SU-DHL-6 (cell line): ENCODE results near the gene GSE1.

ENCODE experiments used
- H2AFZ ChIP-seq: fragments of 200-600 bp; sonication (generic); 2 replicates; pipeline ENCODE4 v1.6.1; 2014; ENCODE audit warnings: low read depth, mild to moderate bottlenecking, moderate library complexity, mixed read lengths, antibody characterized with exemption, low read length; ENCODE audit not compliant: severe bottlenecking
- H3F3A ChIP-seq: fragments of 200-600 bp; shearing (Covaris generic); 2 replicates; pipeline ENCODE4 v1.6.0; 2016; ENCODE audit warnings: antibody characterized with exemption, mild to moderate bottlenecking; ENCODE audit not compliant: insufficient read depth
- H3K27ac ChIP-seq: fragments of 200-600 bp; sonication (generic); 2 replicates; pipeline ENCODE4 v1.5.1; 2016; ENCODE audit warnings: low read depth, mild to moderate bottlenecking, low read length, moderate library complexity, mixed read lengths
- H3K27me3 ChIP-seq: fragments of 200-600 bp; sonication (generic), shearing (Covaris generic); 2 replicates; pipeline ENCODE4 v1.6.0; 2014; ENCODE audit warnings: mild to moderate bottlenecking, low read length
- H3K36me3 ChIP-seq: fragments of 200-600 bp; sonication (generic); 2 replicates; pipeline ENCODE4 v1.6.1; 2014; ENCODE audit warnings: mild to moderate bottlenecking, low read length, mixed read lengths
- H3K4me2 ChIP-seq: fragments of 300-600, 200-600 bp; shearing (Covaris generic), sonication (generic); 2 replicates; pipeline ENCODE4 v1.6.0; 2014; ENCODE audit warnings: low read length, low read depth, mild to moderate bottlenecking; ENCODE audit not compliant: poor library complexity, severe bottlenecking
- H3K4me3 ChIP-seq: fragments of 200-600 bp; sonication (generic); 2 replicates; pipeline ENCODE4 v1.5.1; 2014; ENCODE audit warnings: antibody characterized with exemption, low read length, mild to moderate bottlenecking, mixed read lengths; ENCODE audit not compliant: insufficient read depth, poor library complexity, severe bottlenecking
- H3K79me2 ChIP-seq: fragments of 200-600 bp; sonication (generic); 2 replicates; pipeline ENCODE4 v1.6.1; 2014; ENCODE audit warnings: mild to moderate bottlenecking, low read length, moderate library complexity; ENCODE audit not compliant: insufficient read depth
- H3K9ac ChIP-seq: fragments of 200-600 bp; sonication (generic); 2 replicates; pipeline ENCODE4 v1.7.0; 2014; ENCODE audit warnings: mild to moderate bottlenecking, low read length
- H3K9me2 ChIP-seq: fragments of 200-600 bp; sonication (generic); replicated peaks from 2 replicates; pipeline ENCODE4 v1.6.1; 2014; ENCODE audit warnings: low read length; ENCODE audit not compliant: insufficient read depth
- H3K9me3 ChIP-seq: fragments of 200-600 bp; sonication (generic); 2 replicates; pipeline ENCODE4 v1.6.1; 2014; ENCODE audit warnings: low read length, mixed read lengths; ENCODE audit not compliant: insufficient read depth
- H4K20me1 ChIP-seq: fragments of 200-600 bp; sonication (generic); 2 replicates; pipeline ENCODE4 v1.6.1; 2014; ENCODE audit warnings: low read depth, mild to moderate bottlenecking, antibody characterized with exemption, low read length, moderate library complexity, mixed read lengths
- EZH2phosphoT487 ChIP-seq: fragments of 200-600 bp; sonication (generic), shearing (Covaris generic); conservative IDR thresholded peaks from 2 replicates; pipeline ENCODE4 v1.6.1; 2018; ENCODE audit warnings: mild to moderate bottlenecking, antibody characterized with exemption, low read length, moderate library complexity, mixed read lengths
- TF ChIP-seq, protein P1 (sequence below): fragments of 200-600 bp; sonication (generic); IDR thresholded peaks from one replicate; pipeline ENCODE4 v1.5.1; 2017; ENCODE audit warnings: antibody characterized with exemption, mild to moderate bottlenecking, low read length, moderate library complexity; ENCODE audit not compliant: insufficient read depth, poor library complexity, severe bottlenecking

The GSE1 gene

DNA sequence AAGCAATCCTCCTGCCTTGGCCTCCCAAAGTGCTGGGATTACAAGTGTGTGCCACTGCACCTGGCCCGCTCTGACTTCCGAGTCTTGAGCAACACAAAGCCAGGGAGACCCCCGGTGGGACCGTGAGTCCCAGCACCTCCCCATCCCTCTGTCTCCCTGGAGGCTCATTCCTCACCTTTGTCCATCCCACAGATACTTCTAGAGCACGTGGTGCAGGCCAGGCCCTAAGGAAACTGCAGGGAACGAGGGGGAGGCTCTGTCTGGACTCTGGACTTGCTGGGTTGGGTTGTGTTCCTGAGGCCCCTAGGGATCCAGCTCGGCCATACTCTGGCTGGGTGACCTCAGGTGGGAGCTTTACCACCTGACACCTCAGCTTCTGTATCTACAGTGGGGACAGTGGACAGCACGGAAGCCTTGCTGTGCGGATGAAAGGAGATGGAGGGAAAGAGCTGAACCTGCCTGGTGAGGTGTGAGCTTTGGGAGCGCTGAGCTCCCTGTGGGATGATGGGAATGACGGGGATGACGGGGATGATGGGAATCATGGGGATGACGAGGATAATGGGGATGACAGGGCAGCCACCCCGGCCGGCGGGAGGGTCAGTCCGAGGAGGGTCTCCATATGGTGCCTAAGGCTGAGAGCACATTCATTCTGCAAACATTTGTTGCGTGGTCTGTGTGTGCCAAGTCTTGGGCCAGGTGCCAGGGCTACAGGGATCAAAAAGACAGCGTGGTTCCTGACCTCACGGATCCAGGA lies 111.2 kb downstream of the GSE1 start:
- no peaks in the 10 kb centered on the region for H3K9me2 ChIP-seq
- no peak overlapping the region for H3K4me3 ChIP-seq
- no peak overlapping the region for H2AFZ ChIP-seq
- no peak overlapping the region for H3K4me2 ChIP-seq
- H3K9ac ChIP-seq: no peak overlapping the region
- no peak overlapping the region for H3K27ac ChIP-seq
- no peaks in the 10 kb centered on the region; the same call in 1 of the 2 replicates for H4K20me1 ChIP-seq
- H3K36me3 ChIP-seq: no peaks in the 10 kb centered on the region
- TF ChIP-seq, protein P1, sequence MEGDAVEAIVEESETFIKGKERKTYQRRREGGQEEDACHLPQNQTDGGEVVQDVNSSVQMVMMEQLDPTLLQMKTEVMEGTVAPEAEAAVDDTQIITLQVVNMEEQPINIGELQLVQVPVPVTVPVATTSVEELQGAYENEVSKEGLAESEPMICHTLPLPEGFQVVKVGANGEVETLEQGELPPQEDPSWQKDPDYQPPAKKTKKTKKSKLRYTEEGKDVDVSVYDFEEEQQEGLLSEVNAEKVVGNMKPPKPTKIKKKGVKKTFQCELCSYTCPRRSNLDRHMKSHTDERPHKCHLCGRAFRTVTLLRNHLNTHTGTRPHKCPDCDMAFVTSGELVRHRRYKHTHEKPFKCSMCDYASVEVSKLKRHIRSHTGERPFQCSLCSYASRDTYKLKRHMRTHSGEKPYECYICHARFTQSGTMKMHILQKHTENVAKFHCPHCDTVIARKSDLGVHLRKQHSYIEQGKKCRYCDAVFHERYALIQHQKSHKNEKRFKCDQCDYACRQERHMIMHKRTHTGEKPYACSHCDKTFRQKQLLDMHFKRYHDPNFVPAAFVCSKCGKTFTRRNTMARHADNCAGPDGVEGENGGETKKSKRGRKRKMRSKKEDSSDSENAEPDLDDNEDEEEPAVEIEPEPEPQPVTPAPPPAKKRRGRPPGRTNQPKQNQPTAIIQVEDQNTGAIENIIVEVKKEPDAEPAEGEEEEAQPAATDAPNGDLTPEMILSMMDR: no peak
- TF ChIP-seq EZH2phosphoT487: no peak
- no peaks in the 10 kb centered on the region for H3K79me2 ChIP-seq
- H3K9me3 ChIP-seq: no peaks in the 10 kb centered on the region
- no peaks in the 10 kb centered on the region for H3F3A ChIP-seq
- no peaks in the 10 kb centered on the region for H3K27me3 ChIP-seq

GRCh38 chr16:85724936-85725335 lies 111.8 kb downstream of the GSE1 start:
- Histone ChIP-seq H3K4me3 (no peak overlapping the region), H3K27ac (no peak overlapping the region), H3K79me2 (no peaks in the 10 kb centered on the region), H3K4me2 (no peak overlapping the region), H4K20me1 (no peaks in the 10 kb centered on the region; the same call in 1 of the 2 replicates), H3K9ac (no peak overlapping the region), H3K27me3 (no peaks in the 10 kb centered on the region), H3K36me3 (no peaks in the 10 kb centered on the region), H2AFZ (no peak overlapping the region), H3K9me2 (no peaks in the 10 kb centered on the region), H3F3A (no peaks in the 10 kb centered on the region), H3K9me3 (no peaks in the 10 kb centered on the region)
- TF ChIP-seq EZH2phosphoT487: no peak
- TF ChIP-seq, protein P1: no peak
